GM19099 (cell line): ENCODE measurements around the gene CATSPERD.
A peak's percentile ranks its signal among the peaks of the same experiment; 100 is the strongest.

Experiments used
- POLR2A ChIP-seq: IDR thresholded peaks from 3 replicates; pipeline ENCODE4 v1.6.1; 2011; ENCODE audit warnings: low read depth; ENCODE audit not compliant: insufficient read length; ENCODE audit errors: extremely low read depth

CATSPERD gene

GRCh38 chr19:5817218-5817617 lies 96.8 kb downstream of the CATSPERD start:
- TF ChIP-seq POLR2A, result no peak

- TF ChIP-seq POLR2A, result no peak
These were observed 98.2 kb downstream of the CATSPERD start for GRCh38 chr19:5818594-5818993.

GRCh38 chr19:5820785-5821184 lies 100.3 kb downstream of the CATSPERD start:
- no peak for TF ChIP-seq POLR2A

GRCh38 chr19:5821521-5822180 lies 101.2 kb downstream of the CATSPERD start:
- TF ChIP-seq POLR2A, result no peak

- no peak for TF ChIP-seq POLR2A
These were observed 101.9 kb downstream of the CATSPERD start for GRCh38 chr19:5822181-5822844.

- TF ChIP-seq POLR2A, result no peak
These were observed 103.3 kb downstream of the CATSPERD start for GRCh38 chr19:5823579-5824281.

GRCh38 chr19:5824751-5825150 lies 104.3 kb downstream of the CATSPERD start:
- no peak for TF ChIP-seq POLR2A

- TF ChIP-seq POLR2A, result no peak
These were observed 104.7 kb downstream of the CATSPERD start for GRCh38 chr19:5825178-5825577.

GRCh38 chr19:5826531-5827341 lies 106.3 kb downstream of the CATSPERD start:
- TF ChIP-seq POLR2A, result no peak

GRCh38 chr19:5827342-5827890 lies 107.0 kb downstream of the CATSPERD start:
- TF ChIP-seq POLR2A, result no peak

GRCh38 chr19:5827891-5828660 lies 107.6 kb downstream of the CATSPERD start:
- peak; percentile 99 for TF ChIP-seq POLR2A
